Spleen (tissue), 11 donors: ENCODE measurements around the gene CYB561. TPM values are rescaled to one million over a fixed set of nuclear protein-coding genes. Genes with fewer than 3 reads are reported as not detected.

Experiments used
- DNase-seq: peaks from one replicate; pipeline ENCODE4 v3.0.0-alpha.2; 2020
- H3K27ac ChIP-seq, 8 donors: fragments of 200-600 bp; sonication (generic) in 7 of 8; 1 replicate in 4 of 8; 2 replicates in 4 of 8; pipeline versions ENCODE4 v1.5.0 to v1.8.0; 2016 to 2021; ENCODE audit warnings: inconsistent platforms in 4 of 8, mild to moderate bottlenecking in 4 of 8, moderate library complexity in 1 of 8
- H3K27me3 ChIP-seq, 7 donors: fragments of 200-600 bp; sonication (generic) in 6 of 7; replicated peaks in 1 of 7; 1 replicate in 4 of 7; 2 replicates in 3 of 7; pipeline versions ENCODE4 v1.5.0 to v1.8.0; 2016 to 2021; ENCODE audit warnings: inconsistent platforms in 3 of 7, mild to moderate bottlenecking in 1 of 7
- H3K36me3 ChIP-seq, 6 donors: fragments of 200-600 bp; sonication (generic) in 5 of 6; 1 replicate in 4 of 6; 2 replicates in 2 of 6; pipeline versions ENCODE4 v1.5.0 to v1.8.0; 2016 to 2021; ENCODE audit warnings: inconsistent platforms in 2 of 6
- H3K4me1 ChIP-seq, 6 donors: fragments of 200-600 bp; sonication (generic) in 5 of 6; 1 replicate in 3 of 6; 2 replicates in 3 of 6; pipeline versions ENCODE4 v1.5.0 to v1.8.0; 2016 to 2021; ENCODE audit warnings: inconsistent platforms in 3 of 6
- H3K4me3 ChIP-seq, 8 donors: fragments of 200-600 bp; sonication (generic) in 7 of 8; 1 replicate in 4 of 8; 2 replicates in 4 of 8; pipeline versions ENCODE4 v1.5.0 to v1.8.0; 2016 to 2021; ENCODE audit warnings: inconsistent platforms in 4 of 8, mild to moderate bottlenecking in 4 of 8, moderate library complexity in 2 of 8
- H3K9me3 ChIP-seq, 8 donors: fragments of 200-600 bp; sonication (generic) in 7 of 8; 1 replicate in 4 of 8; 2 replicates in 4 of 8; pipeline versions ENCODE4 v1.5.0 to v1.8.0; 2016 to 2021; ENCODE audit warnings: inconsistent platforms in 4 of 8
- CTCF ChIP-seq, 11 experiments: fragments of 200-600 bp in 7 of 11; fragments of 450-650 bp in 4 of 11; sonication (generic) in 4 of 11; IDR thresholded peaks in 8 of 11; conservative IDR thresholded peaks in 3 of 11; 1 replicate in 7 of 11; 2 replicates in 4 of 11; pipeline versions ENCODE4 v1.4.0 to v1.8.0; 2016 to 2021; ENCODE audit warnings: antibody characterized with exemption in 11 of 11, inconsistent platforms in 4 of 11, mild to moderate bottlenecking in 1 of 11
- POLR2A ChIP-seq, 3 donors: fragments of 450-650 bp; IDR thresholded peaks; one replicate each; pipeline ENCODE4 v1.5.1; 2017; ENCODE audit warnings: antibody characterized with exemption in 3 of 3, mild to moderate bottlenecking in 1 of 3
- POLR2AphosphoS5 ChIP-seq, 3 donors: sonication (generic); formaldehyde crosslinking; IDR thresholded peaks; one replicate each; pipeline ENCODE4 v1.5.1; 2017; ENCODE audit warnings: antibody characterized with exemption in 3 of 3
- WGBS, 5 donors: extraction: QIAGEN DNeasy Blood & Tissue Kit in 3 of 5; methylation state at CpG; one replicate each; pipeline versions ENCODE4 v1.1.5 to v1.1.7; 2013 to 2018; 5-methylcytosine and 5-hydroxymethylcytosine counted together
- intact Hi-C: fragments of 100-400 bp; cut with DNase I; formaldehyde crosslinking; loops from one replicate; pipeline ENCODE4 v1.15.0; 2023; ENCODE audit warnings: low total_unique reads
- polyA plus RNA-seq, 3 donors: library from polyadenylated mRNA; stranded (reverse); fragments of 200-250 nt; gene quantifications; one replicate each; pipeline ENCODE4 v1.2.1, GENCODE V29; 2013
- total RNA-seq, 7 donors: library from RNA; depleted of rRNA in 3 of 7; stranded (reverse); fragments of >200 nt in 3 of 7; fragmentation: NEBNext Ultra II Directional in 4 of 7; extraction: Animal tissue kit (Norgen Biotek cat#: 25700) in 4 of 7; gene quantifications; one replicate each; pipeline versions ENCODE4 v1.1.0 to v1.2.1, GENCODE V29; 2016 to 2021
- donor health status: healthy with polysubstance abuse.
- donor health status: DM: no; HTN: no; CAD: no; lungs with moderate emphysema.
- donor health status: DM: no; HTN: no; CAD: no.
- donor health status: Bipolar disorder and iron deficiency.
- donor health status: healthy.
- donor health status: DM: no; HTN: no; CAD: no.
- donor health status: DM: yes; HTN: yes; CAD: no.

The CYB561 gene
- total and polyA plus RNA-seq, 10 donors: 2.6 to 36.4 (median 12.6) TPM

DNA sequence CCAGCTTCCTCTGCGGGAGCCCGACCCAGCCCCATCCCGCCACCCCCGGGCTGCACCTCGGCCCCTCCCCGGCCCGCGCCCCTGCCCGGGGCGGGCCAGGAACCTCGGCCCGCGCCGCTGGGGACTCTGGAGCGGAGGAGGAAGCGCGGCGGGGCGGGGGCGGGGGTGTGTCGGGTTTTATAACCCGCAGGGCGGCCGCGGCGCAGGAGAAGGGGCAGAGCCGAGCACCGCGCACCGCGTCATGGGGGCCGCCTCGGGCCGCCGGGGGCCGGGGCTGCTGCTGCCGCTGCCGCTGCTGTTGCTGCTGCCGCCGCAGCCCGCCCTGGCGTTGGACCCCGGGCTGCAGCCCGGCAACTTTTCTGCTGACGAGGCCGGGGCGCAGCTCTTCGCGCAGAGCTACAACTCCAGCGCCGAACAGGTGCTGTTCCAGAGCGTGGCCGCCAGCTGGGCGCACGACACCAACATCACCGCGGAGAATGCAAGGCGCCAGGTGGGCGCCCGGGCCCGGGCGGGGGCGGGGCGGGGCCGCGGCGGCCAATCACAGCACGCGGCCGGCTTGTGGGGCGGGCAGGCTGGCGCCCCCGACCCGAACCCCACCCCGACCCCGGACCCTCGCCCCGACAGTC lies 30.9 kb upstream of the CYB561 start, which contains the start of gene ACE:
Gene ACE, plus strand, starts transcription at position 208 of the 626 bp plus-strand sequence. Its CDS starts 34 bp downstream, at position 242.
- no peak for DNase-seq

DNA sequence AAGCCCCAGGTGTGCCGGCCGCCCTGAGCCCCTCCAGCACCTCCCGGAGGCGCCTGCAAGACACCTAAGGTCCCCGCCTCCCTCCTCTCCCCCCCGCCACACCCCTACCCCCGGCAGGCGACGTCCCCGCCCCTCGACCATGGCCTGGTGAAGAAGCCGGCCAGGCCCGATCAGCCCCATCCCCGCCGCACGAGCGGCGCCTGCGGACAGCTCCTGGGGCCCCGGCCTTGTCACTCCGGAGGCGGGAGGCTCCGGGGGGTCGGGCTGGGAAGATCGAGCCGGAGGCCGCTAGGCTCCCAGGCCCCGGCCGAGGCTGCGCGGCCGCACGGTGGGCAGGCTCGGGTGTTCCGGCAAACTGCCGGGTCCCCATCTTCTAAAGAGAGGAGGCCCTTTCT lies 30.4 kb upstream of the CYB561 start:
- Histone ChIP-seq H3K27me3 (peaks cover 0 to 72% (median 29%) of the 10 kb centered on the region in 7 donors), H3K27ac (peak overlapping the region in 2 of 8 donors; percentile 21 to 23), H3K36me3 (no peaks in the 10 kb centered on the region), H3K9me3 (no peaks in the 10 kb centered on the region), H3K4me3 (peak overlapping the region; percentile 37 to 78 (median 56)), H3K4me1 (peaks cover 10 to 57% (median 37%) of the 10 kb centered on the region in 6 donors)
- 0 to 3% (median 1%) methylated on average over 7 to 36 of the region's 36 CpGs for WGBS, 5 donors
- intact Hi-C loops: loop anchor here (5.0 kb wide), 1 partner anchor 54 kb away; no protein-coding TSS in a partner anchor
- TF ChIP-seq POLR2A (IDR thresholded peaks at IDR 0.05) (no peak), POLR2AphosphoS5 (IDR thresholded peaks at IDR 0.05) (peak in 1 of 3 donors; percentile 1), CTCF (IDR thresholded peaks at IDR 0.05 in 8 of 11, conservative IDR thresholded peaks at IDR 0.05 in 3 of 11) (no peak)
- DNase-seq: no peak

More for the DNA sequence above, 30.9 kb upstream of the CYB561 start, which contains the start of gene ACE:
- intact Hi-C loops: loop anchor here (5.0 kb wide), 1 partner anchor 55 kb away; no protein-coding TSS in a partner anchor
- Histone ChIP-seq H3K9me3 (no peaks in the 10 kb centered on the region), H3K27me3 (peaks cover 0 to 77% (median 29%) of the 10 kb centered on the region in 7 donors), H3K4me1 (peaks cover 10 to 57% (median 37%) of the 10 kb centered on the region in 6 donors), H3K27ac (peak within 1 kb of the TSS in 3 of 8 donors; percentile 17 to 23 (median 21)), H3K4me3 (peak within 1 kb of the TSS; percentile 37 to 78 (median 56)), H3K36me3 (no peaks in the 10 kb centered on the region)
- no peak for TF ChIP-seq POLR2A (IDR thresholded peaks at IDR 0.05)
- TF ChIP-seq CTCF (IDR thresholded peaks at IDR 0.05 in 8 of 11, conservative IDR thresholded peaks at IDR 0.05 in 3 of 11): no peak
- TF ChIP-seq POLR2AphosphoS5 (IDR thresholded peaks at IDR 0.05): peak in 1 of 3 donors; percentile 8
- 0 to 1% (median 1%) methylated on average over 8 to 78 of the region's 78 CpGs for WGBS, 5 donors

DNA sequence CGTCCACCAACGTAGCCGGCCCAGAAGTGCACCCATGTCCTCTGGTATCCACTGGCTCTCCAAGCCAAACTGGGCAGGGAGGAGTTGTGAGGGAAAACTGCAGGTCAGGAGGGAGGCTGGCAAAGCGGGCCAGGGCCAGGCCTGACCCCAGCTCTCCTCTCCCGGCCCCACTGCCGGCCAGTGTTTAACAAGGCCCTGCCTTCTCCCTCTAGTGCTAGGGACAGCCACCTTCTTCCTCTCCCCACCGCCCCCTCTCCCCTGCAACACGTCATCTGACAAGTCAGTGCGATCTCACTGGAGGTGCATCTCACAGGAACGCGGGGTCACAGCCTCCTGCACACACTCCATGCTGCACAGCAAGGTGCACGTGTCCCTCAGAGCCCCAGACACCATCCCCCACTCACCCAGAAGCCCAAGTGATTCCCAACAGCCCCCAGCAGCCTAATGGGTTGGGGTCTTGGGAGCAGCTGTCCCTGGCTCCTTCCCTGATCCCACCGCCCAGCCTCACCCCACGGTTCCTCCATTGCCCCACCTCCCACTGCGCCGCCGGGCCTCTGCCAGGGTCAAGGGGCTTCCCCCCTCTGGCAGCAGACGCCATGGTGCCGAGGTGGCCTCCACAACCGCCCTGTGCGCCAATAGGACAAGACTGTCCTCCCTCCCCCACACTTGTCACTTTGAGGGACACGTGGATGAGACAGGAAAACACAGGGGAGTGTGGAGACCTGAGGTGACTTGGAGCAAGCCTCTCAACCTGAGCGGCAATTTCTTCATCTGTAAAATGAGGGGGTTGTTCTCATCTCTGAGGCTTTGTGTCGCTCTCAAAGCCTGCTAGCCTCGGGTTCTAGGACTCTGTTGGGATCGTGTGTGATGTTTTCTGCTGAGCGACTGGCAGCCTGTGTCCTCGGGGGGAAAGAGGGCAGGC lies 29.6 kb upstream of the CYB561 start:
- TF ChIP-seq POLR2A (IDR thresholded peaks at IDR 0.05): no peak
- TF ChIP-seq CTCF (IDR thresholded peaks at IDR 0.05 in 8 of 11, conservative IDR thresholded peaks at IDR 0.05 in 3 of 11): no peak
- no peak for TF ChIP-seq POLR2AphosphoS5 (IDR thresholded peaks at IDR 0.05)
- Histone ChIP-seq H3K9me3 (no peaks in the 10 kb centered on the region), H3K36me3 (no peaks in the 10 kb centered on the region), H3K27me3 (peaks cover 0 to 66% (median 29%) of the 10 kb centered on the region in 7 donors), H3K4me1 (peaks cover 10 to 57% (median 37%) of the 10 kb centered on the region in 6 donors), H3K4me3 (peak overlapping the region in 6 of 8 donors; percentile 48 to 78 (median 56)), H3K27ac (no peak overlapping the region)
- intact Hi-C loops: loop anchor here (5.0 kb wide), 1 partner anchor 53 kb away; no protein-coding TSS in a partner anchor
- DNase-seq: peak; percentile 62
- WGBS, 5 donors: 60 to 69% (median 66%) methylated on average over 25 to 28 of the region's 28 CpGs
